ENCODE measurements around the gene CCDC185.

CCDC185 gene

DNA sequence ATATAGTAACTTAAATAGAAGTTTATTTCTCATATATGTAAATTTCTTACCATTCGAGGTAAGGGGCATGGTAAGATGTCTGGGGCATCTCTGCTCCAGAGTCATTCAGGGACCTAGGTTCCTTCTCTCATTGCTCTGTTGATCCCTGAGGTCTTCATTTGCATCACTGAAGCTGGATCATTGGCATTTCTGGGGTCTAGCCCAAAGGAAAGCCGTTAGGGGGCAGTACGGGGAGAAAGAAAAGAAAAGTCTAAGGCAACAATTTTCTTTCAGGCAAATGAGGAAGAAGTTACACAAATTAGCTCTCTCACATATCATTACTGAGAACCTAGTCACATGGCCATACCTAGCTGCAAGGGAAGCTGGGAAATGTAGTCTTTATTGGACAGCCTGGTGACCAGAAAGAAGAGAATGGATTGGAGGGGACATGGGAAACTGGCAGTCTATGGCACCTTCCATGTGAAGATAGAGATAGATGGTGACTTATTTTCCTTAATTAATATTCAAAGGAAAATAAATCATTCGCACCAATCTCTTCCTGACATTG is 19.1 kb upstream of the CCDC185 start:
- Histone ChIP-seq H3K18ac (ENCODE audit: low read length) (no peak overlapping the region), H2AK5ac (ENCODE audit: low read length) (no peak overlapping the region), H2BK5ac (ENCODE audit: low read length) (no peak overlapping the region), H4K8ac (ENCODE audit: low read depth, low read length) (no peak overlapping the region), H2BK120ac (ENCODE audit: low read depth, low read length) (no peak overlapping the region), H3K79me1 (ENCODE audit: low read length) (no peaks in the 10 kb centered on the region), H3K23ac (ENCODE audit: low read length) (no peak overlapping the region), H3K79me2 (ENCODE audit: control insufficient read depth, insufficient read depth, low read length) (no peaks in the 10 kb centered on the region), H3K4me3 (ENCODE audit: low read length) (no peak overlapping the region), H3K4me2 (ENCODE audit: low read length) (no peak overlapping the region), H2BK15ac (replicated peaks; ENCODE audit: low read depth) (no peak overlapping the region), H3K56ac (ENCODE audit: low read length) (no peak overlapping the region), H3K4me1 (ENCODE audit: control insufficient read depth, low read depth, low read length) (no peaks in the 10 kb centered on the region), H4K5ac (ENCODE audit: low read length) (no peak overlapping the region), H3K36me3 (ENCODE audit: control insufficient read depth, insufficient read depth, low read length) (no peaks in the 10 kb centered on the region), H3K27me3 (ENCODE audit: insufficient read depth, low read length, poor library complexity) (peaks cover 2% of the 10 kb centered on the region), H3K4ac (ENCODE audit: low read depth, low read length) (no peak overlapping the region), H3K9ac (ENCODE audit: low read length) (no peak overlapping the region), H3K27ac (ENCODE audit: low read depth, low read length) (no peak overlapping the region)
- DNase-seq = no peak
- WGBS (ENCODE audit: extremely low coverage, insufficient coverage, low lambda C conversion rate) = no CpG with 5 or more reads among the region's 4 CpGs

DNA sequence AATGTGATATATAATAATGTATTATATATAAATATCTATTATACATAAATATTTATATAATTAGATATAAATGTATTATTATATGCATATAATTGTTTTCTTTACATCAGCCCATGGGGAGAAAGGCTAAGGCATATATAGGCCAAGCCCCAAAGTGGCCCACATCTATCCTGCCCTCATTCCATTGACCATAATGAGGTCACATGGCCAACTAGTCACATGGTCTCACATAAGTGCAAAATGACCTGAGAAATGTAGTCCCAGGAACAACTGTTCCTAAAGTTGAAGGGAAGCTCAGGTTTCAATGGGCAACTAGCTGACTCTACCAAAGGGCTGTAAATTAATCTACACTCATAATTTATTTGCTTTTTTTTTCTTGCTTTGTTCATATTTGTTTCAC is 14.5 kb upstream of the CCDC185 start:
- no peak overlapping the region for H3K56ac ChIP-seq (ENCODE audit: low read length)
- no peak overlapping the region for H3K9ac ChIP-seq (ENCODE audit: low read length)
- H3K4ac ChIP-seq (ENCODE audit: low read depth, low read length) = no peak overlapping the region
- no peak overlapping the region for H2BK5ac ChIP-seq (ENCODE audit: low read length)
- H3K23ac ChIP-seq (ENCODE audit: low read length) = no peak overlapping the region
- no peak overlapping the region for H3K4me3 ChIP-seq (ENCODE audit: low read length)
- H3K79me1 ChIP-seq (ENCODE audit: low read length) = no peaks in the 10 kb centered on the region
- no peak overlapping the region for H3K18ac ChIP-seq (ENCODE audit: low read length)
- H3K27me3 ChIP-seq (ENCODE audit: insufficient read depth, low read length, poor library complexity) = peaks cover 2% of the 10 kb centered on the region
- no peak overlapping the region for H2BK120ac ChIP-seq (ENCODE audit: low read depth, low read length)
- no peaks in the 10 kb centered on the region for H3K79me2 ChIP-seq (ENCODE audit: control insufficient read depth, insufficient read depth, low read length)
- H2AK5ac ChIP-seq (ENCODE audit: low read length) = no peak overlapping the region
- H3K4me2 ChIP-seq (ENCODE audit: low read length) = no peak overlapping the region
- H3K27ac ChIP-seq (ENCODE audit: low read depth, low read length) = no peak overlapping the region
- H3K4me1 ChIP-seq (ENCODE audit: control insufficient read depth, low read depth, low read length) = no peaks in the 10 kb centered on the region
- peak; percentile 23 for DNase-seq
- H4K8ac ChIP-seq (ENCODE audit: low read depth, low read length) = no peak overlapping the region
- H2BK15ac ChIP-seq (replicated peaks; ENCODE audit: low read depth) = no peak overlapping the region
- no peaks in the 10 kb centered on the region for H3K36me3 ChIP-seq (ENCODE audit: control insufficient read depth, insufficient read depth, low read length)
- H4K5ac ChIP-seq (ENCODE audit: low read length) = no peak overlapping the region

DNA sequence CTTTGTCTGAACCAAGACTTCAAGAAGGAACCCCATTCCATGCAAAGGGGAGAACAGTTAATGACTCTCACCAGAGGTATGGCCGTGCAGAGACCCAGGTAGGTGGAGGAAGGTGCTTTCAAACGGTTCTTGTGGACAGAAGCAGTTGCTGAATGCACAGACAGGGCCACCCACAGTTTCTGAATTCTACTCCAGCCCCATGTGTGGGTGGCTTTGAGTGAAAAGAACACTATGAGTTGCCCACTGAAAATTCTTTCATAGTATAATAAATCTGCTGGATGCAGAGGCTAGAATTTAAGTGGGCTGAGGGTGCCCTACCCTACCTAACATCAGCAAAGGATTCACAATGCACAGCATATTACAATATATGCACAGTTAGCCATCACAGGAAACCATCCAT is 7.2 kb upstream of the CCDC185 start:
- no peak overlapping the region for H2BK120ac ChIP-seq (ENCODE audit: low read depth, low read length)
- DNase-seq = no peak

DNA sequence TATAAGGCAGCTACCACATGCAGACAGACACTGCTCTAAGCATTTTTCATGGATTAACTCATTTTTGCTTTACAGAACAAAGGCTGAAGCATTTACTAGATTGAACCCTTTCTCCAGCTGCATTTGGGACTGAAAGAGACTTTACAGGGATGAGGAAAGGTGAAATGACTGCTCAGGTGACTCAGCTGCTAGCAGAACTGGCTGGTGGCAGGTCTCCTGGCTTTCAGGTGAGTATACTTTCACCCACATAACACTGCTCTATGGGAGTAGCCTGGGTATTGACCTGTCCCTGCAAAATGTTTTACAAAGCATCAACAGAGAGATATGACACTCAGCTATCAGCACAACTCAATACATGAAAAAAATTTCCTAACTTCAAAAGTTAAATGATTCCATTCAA is 2.6 kb upstream of the CCDC185 start:
- Histone ChIP-seq H4K8ac (ENCODE audit: low read depth, low read length) (no peak overlapping the region), H3K79me1 (ENCODE audit: low read length) (no peaks in the 10 kb centered on the region), H3K56ac (ENCODE audit: low read length) (no peak overlapping the region), H3K18ac (ENCODE audit: low read length) (no peak overlapping the region), H3K27me3 (ENCODE audit: insufficient read depth, low read length, poor library complexity) (peaks cover 5% of the 10 kb centered on the region), H3K79me2 (ENCODE audit: control insufficient read depth, insufficient read depth, low read length) (no peaks in the 10 kb centered on the region), H2AK5ac (ENCODE audit: low read length) (no peak overlapping the region), H2BK15ac (replicated peaks; ENCODE audit: low read depth) (no peak overlapping the region), H2BK120ac (ENCODE audit: low read depth, low read length) (no peak overlapping the region), H3K4me1 (ENCODE audit: control insufficient read depth, low read depth, low read length) (no peaks in the 10 kb centered on the region), H2BK5ac (ENCODE audit: low read length) (no peak overlapping the region), H3K4me2 (ENCODE audit: low read length) (no peak overlapping the region), H3K23ac (ENCODE audit: low read length) (no peak overlapping the region), H3K36me3 (ENCODE audit: control insufficient read depth, insufficient read depth, low read length) (no peaks in the 10 kb centered on the region), H3K4ac (ENCODE audit: low read depth, low read length) (no peak overlapping the region), H3K9ac (ENCODE audit: low read length) (no peak overlapping the region), H3K4me3 (ENCODE audit: low read length) (no peak overlapping the region), H4K5ac (ENCODE audit: low read length) (no peak overlapping the region), H3K27ac (ENCODE audit: low read depth, low read length) (no peak overlapping the region)
- DNase-seq = no peak

More for the DNA sequence above, 7.2 kb upstream of the CCDC185 start:
- Histone ChIP-seq H3K4ac (ENCODE audit: low read depth, low read length) (no peak overlapping the region), H3K4me3 (ENCODE audit: low read length) (no peak overlapping the region), H2BK15ac (replicated peaks; ENCODE audit: low read depth) (no peak overlapping the region), H3K18ac (ENCODE audit: low read length) (no peak overlapping the region), H3K9ac (ENCODE audit: low read length) (no peak overlapping the region), H3K4me2 (ENCODE audit: low read length) (no peak overlapping the region), H2BK5ac (ENCODE audit: low read length) (no peak overlapping the region), H3K27ac (ENCODE audit: low read depth, low read length) (no peak overlapping the region), H3K4me1 (ENCODE audit: control insufficient read depth, low read depth, low read length) (no peaks in the 10 kb centered on the region), H2AK5ac (ENCODE audit: low read length) (no peak overlapping the region), H3K36me3 (ENCODE audit: control insufficient read depth, insufficient read depth, low read length) (no peaks in the 10 kb centered on the region), H3K23ac (ENCODE audit: low read length) (no peak overlapping the region), H3K56ac (ENCODE audit: low read length) (no peak overlapping the region), H3K27me3 (ENCODE audit: insufficient read depth, low read length, poor library complexity) (no peaks in the 10 kb centered on the region), H4K8ac (ENCODE audit: low read depth, low read length) (no peak overlapping the region), H3K79me1 (ENCODE audit: low read length) (no peaks in the 10 kb centered on the region), H3K79me2 (ENCODE audit: control insufficient read depth, insufficient read depth, low read length) (no peaks in the 10 kb centered on the region), H4K5ac (ENCODE audit: low read length) (no peak overlapping the region)
- no CpG with 5 or more reads among the region's 2 CpGs for WGBS (ENCODE audit: extremely low coverage, insufficient coverage, low lambda C conversion rate)

DNA sequence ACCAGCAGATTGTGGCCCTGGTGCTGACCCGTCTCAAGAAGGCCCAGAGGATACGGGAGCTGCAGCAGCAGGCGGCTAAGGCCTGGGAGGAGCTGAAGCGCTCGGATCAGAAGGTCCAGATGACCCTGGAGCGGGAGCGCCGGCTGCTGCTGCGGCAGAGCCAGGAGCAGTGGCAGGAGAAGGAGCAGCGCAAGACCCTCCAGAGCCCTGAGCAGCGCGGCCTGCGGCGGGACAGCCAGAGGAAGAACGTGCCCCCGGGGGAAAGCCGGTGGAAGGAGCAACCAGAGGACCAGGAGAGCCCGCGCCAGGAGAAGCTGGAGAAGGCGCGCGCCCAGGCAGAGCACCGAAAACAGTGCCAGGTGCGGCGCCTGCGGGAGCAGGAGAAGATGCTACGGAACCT is 1.0 kb downstream of the CCDC185 start:
- H3K27me3 ChIP-seq (ENCODE audit: insufficient read depth, low read length, poor library complexity) = peaks cover 5% of the 10 kb centered on the region
- no peak overlapping the region for H2AK5ac ChIP-seq (ENCODE audit: low read length)
- H2BK15ac ChIP-seq (replicated peaks; ENCODE audit: low read depth) = no peak overlapping the region
- no peak overlapping the region for H3K4me3 ChIP-seq (ENCODE audit: low read length)
- no peak overlapping the region for H3K56ac ChIP-seq (ENCODE audit: low read length)
- no CpG with 5 or more reads among the region's 27 CpGs for WGBS (ENCODE audit: extremely low coverage, insufficient coverage, low lambda C conversion rate)
- H3K79me1 ChIP-seq (ENCODE audit: low read length) = no peaks in the 10 kb centered on the region
- no peak overlapping the region for H3K23ac ChIP-seq (ENCODE audit: low read length)
- H2BK120ac ChIP-seq (ENCODE audit: low read depth, low read length) = no peak overlapping the region
- no peaks in the 10 kb centered on the region for H3K4me1 ChIP-seq (ENCODE audit: control insufficient read depth, low read depth, low read length)
- H3K9ac ChIP-seq (ENCODE audit: low read length) = no peak overlapping the region
- H2BK5ac ChIP-seq (ENCODE audit: low read length) = no peak overlapping the region
- no peak overlapping the region for H3K18ac ChIP-seq (ENCODE audit: low read length)
- H3K4ac ChIP-seq (ENCODE audit: low read depth, low read length) = no peak overlapping the region
- no peak overlapping the region for H4K8ac ChIP-seq (ENCODE audit: low read depth, low read length)
- H3K4me2 ChIP-seq (ENCODE audit: low read length) = no peak overlapping the region
- no peak overlapping the region for H3K27ac ChIP-seq (ENCODE audit: low read depth, low read length)
- H3K36me3 ChIP-seq (ENCODE audit: control insufficient read depth, insufficient read depth, low read length) = no peaks in the 10 kb centered on the region
- DNase-seq = no peak
- no peaks in the 10 kb centered on the region for H3K79me2 ChIP-seq (ENCODE audit: control insufficient read depth, insufficient read depth, low read length)
- no peak overlapping the region for H4K5ac ChIP-seq (ENCODE audit: low read length)

DNA sequence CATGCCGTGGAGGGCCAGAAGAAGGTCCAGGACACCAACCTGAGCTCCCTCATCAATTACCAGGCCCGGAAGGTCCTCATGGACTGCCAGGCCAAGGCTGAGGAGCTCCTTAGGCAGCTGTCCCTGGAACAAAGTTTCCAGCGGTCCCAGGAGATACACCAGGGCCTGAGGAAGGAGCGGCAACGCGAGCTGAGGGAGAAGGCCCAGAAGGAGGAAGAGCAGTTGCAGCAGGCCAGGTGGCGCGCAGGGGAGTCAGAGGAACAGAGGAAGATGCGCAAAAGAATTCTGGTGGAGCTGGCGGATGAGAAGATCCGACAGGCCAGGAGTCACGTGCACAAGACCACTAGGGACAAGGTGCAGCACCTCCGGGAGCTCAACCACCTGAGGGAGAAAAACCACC is 1.5 kb downstream of the CCDC185 start:
- no peak overlapping the region for H3K18ac ChIP-seq (ENCODE audit: low read length)
- no peaks in the 10 kb centered on the region for H3K79me2 ChIP-seq (ENCODE audit: control insufficient read depth, insufficient read depth, low read length)
- H3K23ac ChIP-seq (ENCODE audit: low read length) = no peak overlapping the region
- peaks cover 5% of the 10 kb centered on the region for H3K27me3 ChIP-seq (ENCODE audit: insufficient read depth, low read length, poor library complexity)
- no peaks in the 10 kb centered on the region for H3K36me3 ChIP-seq (ENCODE audit: control insufficient read depth, insufficient read depth, low read length)
- H3K4ac ChIP-seq (ENCODE audit: low read depth, low read length) = no peak overlapping the region
- H3K56ac ChIP-seq (ENCODE audit: low read length) = no peak overlapping the region
- no peak overlapping the region for H4K8ac ChIP-seq (ENCODE audit: low read depth, low read length)
- no peak overlapping the region for H3K9ac ChIP-seq (ENCODE audit: low read length)
- no peak overlapping the region for H2BK5ac ChIP-seq (ENCODE audit: low read length)
- no peak overlapping the region for H4K5ac ChIP-seq (ENCODE audit: low read length)
- no peak for DNase-seq
- no peak overlapping the region for H3K4me2 ChIP-seq (ENCODE audit: low read length)
- H3K4me1 ChIP-seq (ENCODE audit: control insufficient read depth, low read depth, low read length) = no peaks in the 10 kb centered on the region
- no peak overlapping the region for H3K4me3 ChIP-seq (ENCODE audit: low read length)
- H2AK5ac ChIP-seq (ENCODE audit: low read length) = no peak overlapping the region
- H2BK120ac ChIP-seq (ENCODE audit: low read depth, low read length) = no peak overlapping the region
- no peak overlapping the region for H2BK15ac ChIP-seq (replicated peaks; ENCODE audit: low read depth)
- H3K27ac ChIP-seq (ENCODE audit: low read depth, low read length) = no peak overlapping the region
- WGBS (ENCODE audit: extremely low coverage, insufficient coverage, low lambda C conversion rate) = no CpG with 5 or more reads among the region's 13 CpGs
- H3K79me1 ChIP-seq (ENCODE audit: low read length) = no peaks in the 10 kb centered on the region

All from mesendoderm (in vitro differentiated cells).